B cell (primary cell): Measurements from ENCODE around the gene IKZF3.

Experiments
- CTCF ChIP-seq: fragments of 200-600 bp; IDR thresholded peaks from one replicate; pipeline ENCODE4 v1.8.0; 2022; ENCODE audit warnings: antibody characterized with exemption, mild to moderate bottlenecking
- EZH2 ChIP-seq: IDR thresholded peaks from 2 replicates; pipeline ENCODE4 v1.6.1; 2012; ENCODE audit warnings: borderline replicate concordance, low read depth, mild to moderate bottlenecking, moderate library complexity, low read length; ENCODE audit not compliant: insufficient read depth, poor library complexity, severe bottlenecking

DNA sequence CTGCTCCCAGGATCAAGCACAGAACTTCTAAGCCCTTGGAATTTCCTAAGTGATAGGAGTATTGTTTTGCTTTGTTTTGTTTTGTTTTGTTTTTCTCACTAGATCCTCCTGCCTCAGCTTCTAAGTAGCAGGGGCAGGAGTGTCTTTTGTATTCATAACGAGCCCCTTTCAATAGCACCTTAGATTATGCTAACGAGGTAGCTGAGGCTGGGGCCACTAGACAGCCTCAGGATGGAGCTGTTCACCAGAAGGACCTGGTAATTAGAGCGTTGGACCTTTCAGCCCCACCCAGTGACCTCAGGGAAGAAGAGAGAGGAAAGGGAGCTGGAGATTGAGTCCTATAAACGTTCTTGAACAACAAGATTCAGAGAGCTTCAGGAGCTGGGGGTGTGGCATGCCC is 43.6 kb downstream of the IKZF3 start:
- TF ChIP-seq EZH2 (no peak), CTCF (no peak)
